Mucosa of rectum (tissue), 2 donors: ENCODE measurements around the gene GNB5.

ENCODE experiments used
- H3K27ac ChIP-seq, 2 donors: one replicate each; pipeline ENCODE4 v1.7.0; 2013; ENCODE audit warnings: inconsistent platforms in 2 of 2, low read depth in 2 of 2, low read length in 2 of 2
- H3K27me3 ChIP-seq, 2 donors: one replicate each; pipeline ENCODE4 v1.7.0; 2013; ENCODE audit warnings: low read length in 2 of 2; ENCODE audit not compliant: control insufficient read depth in 2 of 2, insufficient read depth in 2 of 2
- H3K36me3 ChIP-seq, 2 donors: one replicate each; pipeline ENCODE4 v1.7.0; 2013; ENCODE audit warnings: low read length in 2 of 2; ENCODE audit not compliant: control insufficient read depth in 2 of 2, insufficient read depth in 2 of 2
- H3K4me1 ChIP-seq, 2 donors: one replicate each; pipeline ENCODE4 v1.7.0; 2013; ENCODE audit warnings: low read length in 2 of 2, mild to moderate bottlenecking in 1 of 2; ENCODE audit not compliant: control insufficient read depth in 2 of 2, insufficient read depth in 2 of 2
- H3K4me3 ChIP-seq, 2 donors: one replicate each; pipeline ENCODE4 v1.7.0; 2013; ENCODE audit warnings: low read length in 2 of 2
- H3K9ac ChIP-seq, 2 donors: one replicate each; pipeline ENCODE4 v1.7.0; 2013; ENCODE audit warnings: low read length in 2 of 2, low read depth in 1 of 2, mild to moderate bottlenecking in 1 of 2
- H3K9me3 ChIP-seq, 2 donors: one replicate each; pipeline ENCODE4 v1.7.0; 2013; ENCODE audit warnings: low read length in 2 of 2; ENCODE audit not compliant: control insufficient read depth in 2 of 2
- donor health status: healthy.
- donor health status: Normal muscosa, but diverticular disease.

Gene GNB5

GRCh38 chr15:52186651-52187486 is 4.3 kb downstream of the GNB5 start:
- H3K9ac ChIP-seq, result no peak overlapping the region
- no peaks in the 10 kb centered on the region for H3K27me3 ChIP-seq
- no peaks in the 10 kb centered on the region for H3K9me3 ChIP-seq
- no peak overlapping the region for H3K4me3 ChIP-seq
- no peaks in the 10 kb centered on the region for H3K4me1 ChIP-seq
- H3K27ac ChIP-seq, result no peak overlapping the region
- peaks cover 2 to 3% of the 10 kb centered on the region in 2 donors for H3K36me3 ChIP-seq

- H3K4me3 ChIP-seq, result no peak overlapping the region
- H3K4me1 ChIP-seq, result peaks cover 5 to 6% of the 10 kb centered on the region in 2 donors
- peaks cover 0 to 3% of the 10 kb centered on the region in 2 donors for H3K27me3 ChIP-seq
- no peak overlapping the region for H3K27ac ChIP-seq
- no peaks in the 10 kb centered on the region for H3K36me3 ChIP-seq
- no peak overlapping the region for H3K9ac ChIP-seq
- H3K9me3 ChIP-seq, result no peaks in the 10 kb centered on the region
These were observed 6.0 kb downstream of the GNB5 start for GRCh38 chr15:52185151-52185561.

GRCh38 chr15:52184721-52185120 is 6.5 kb downstream of the GNB5 start:
- Histone ChIP-seq H3K4me3 (no peak overlapping the region), H3K9me3 (no peaks in the 10 kb centered on the region), H3K27me3 (peaks cover 0 to 3% of the 10 kb centered on the region in 2 donors), H3K36me3 (no peaks in the 10 kb centered on the region), H3K27ac (no peak overlapping the region), H3K9ac (no peak overlapping the region), H3K4me1 (peaks cover 6 to 7% of the 10 kb centered on the region in 2 donors)

GRCh38 chr15:52183562-52184173 is 7.5 kb downstream of the GNB5 start:
- peaks cover 6 to 14% of the 10 kb centered on the region in 2 donors for H3K4me1 ChIP-seq
- peaks cover 0 to 3% of the 10 kb centered on the region in 2 donors for H3K27me3 ChIP-seq
- peak overlapping the region in 1 of 2 donors; percentile 24 for H3K9ac ChIP-seq
- no peak overlapping the region for H3K4me3 ChIP-seq
- H3K9me3 ChIP-seq, result no peaks in the 10 kb centered on the region
- no peaks in the 10 kb centered on the region for H3K36me3 ChIP-seq
- no peak overlapping the region for H3K27ac ChIP-seq

- Histone ChIP-seq H3K9ac (no peak overlapping the region), H3K36me3 (no peaks in the 10 kb centered on the region), H3K4me3 (no peak overlapping the region), H3K9me3 (no peaks in the 10 kb centered on the region), H3K27me3 (peaks cover 0 to 3% of the 10 kb centered on the region in 2 donors), H3K27ac (no peak overlapping the region), H3K4me1 (peaks cover 6 to 15% of the 10 kb centered on the region in 2 donors)
These were observed 9.0 kb downstream of the GNB5 start for GRCh38 chr15:52181938-52182780.

GRCh38 chr15:52180851-52181450 is 10.2 kb downstream of the GNB5 start:
- no peaks in the 10 kb centered on the region for H3K36me3 ChIP-seq
- peak overlapping the region in 1 of 2 donors; percentile 79 for H3K4me3 ChIP-seq
- H3K9me3 ChIP-seq, result no peaks in the 10 kb centered on the region
- H3K4me1 ChIP-seq, result peaks cover 6 to 15% of the 10 kb centered on the region in 2 donors
- no peak overlapping the region for H3K9ac ChIP-seq
- peaks cover 0 to 3% of the 10 kb centered on the region in 2 donors for H3K27me3 ChIP-seq
- no peak overlapping the region for H3K27ac ChIP-seq

- H3K27ac ChIP-seq, result peak overlapping the region; percentile 80 to 88
- peaks cover 6 to 15% of the 10 kb centered on the region in 2 donors for H3K4me1 ChIP-seq
- H3K9me3 ChIP-seq, result no peaks in the 10 kb centered on the region
- peak overlapping the region; percentile 79 to 83 for H3K4me3 ChIP-seq
- H3K36me3 ChIP-seq, result no peaks in the 10 kb centered on the region
- H3K27me3 ChIP-seq, result peaks cover 0 to 3% of the 10 kb centered on the region in 2 donors
- H3K9ac ChIP-seq, result peak overlapping the region; percentile 79 to 83
These were observed 10.9 kb downstream of the GNB5 start for GRCh38 chr15:52180196-52180835.

- Histone ChIP-seq H3K4me3 (peak overlapping the region; percentile 79 to 83), H3K9ac (peak overlapping the region; percentile 79 to 83), H3K27ac (peak overlapping the region; percentile 80 to 88)
These were observed 11.7 kb downstream of the GNB5 start for GRCh38 chr15:52179278-52180195.

More at GRCh38 chr15:52179278-52180195, 11.7 kb downstream of the GNB5 start:
- Histone ChIP-seq H3K4me1 (peaks cover 6 to 15% of the 10 kb centered on the region in 2 donors), H3K36me3 (no peaks in the 10 kb centered on the region), H3K9me3 (no peaks in the 10 kb centered on the region), H3K27me3 (peaks cover 0 to 3% of the 10 kb centered on the region in 2 donors)
